Measurements from ENCODE around the gene FGF14.
"Not testable (repeated sequence)": the region's sequence is repeated elsewhere in the genome, so short reads cannot be mapped to it uniquely, and the experiment has no call there.

The FGF14 gene

DNA sequence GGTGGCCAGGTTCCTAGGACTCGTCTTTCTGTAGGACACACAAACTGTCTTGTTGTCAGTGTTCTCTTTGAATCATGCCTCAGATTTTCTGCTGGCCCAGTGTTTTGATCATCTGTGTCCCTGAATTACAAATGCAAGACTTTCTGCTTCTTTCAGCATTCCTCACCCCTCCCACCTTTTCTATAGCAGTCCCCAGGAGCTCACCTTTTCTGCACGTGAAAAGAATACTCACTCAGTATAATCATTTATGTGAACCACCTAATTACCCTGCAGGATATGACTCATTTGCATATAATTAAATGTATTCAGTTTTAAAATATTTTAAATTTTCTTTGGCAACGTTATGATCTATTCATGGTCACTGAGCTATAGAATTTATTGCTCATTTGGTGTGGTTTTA lies 560.1 kb downstream of the FGF14 start:
- no peak overlapping the region for H3K27ac ChIP-seq
- TF ChIP-seq, protein P1, sequence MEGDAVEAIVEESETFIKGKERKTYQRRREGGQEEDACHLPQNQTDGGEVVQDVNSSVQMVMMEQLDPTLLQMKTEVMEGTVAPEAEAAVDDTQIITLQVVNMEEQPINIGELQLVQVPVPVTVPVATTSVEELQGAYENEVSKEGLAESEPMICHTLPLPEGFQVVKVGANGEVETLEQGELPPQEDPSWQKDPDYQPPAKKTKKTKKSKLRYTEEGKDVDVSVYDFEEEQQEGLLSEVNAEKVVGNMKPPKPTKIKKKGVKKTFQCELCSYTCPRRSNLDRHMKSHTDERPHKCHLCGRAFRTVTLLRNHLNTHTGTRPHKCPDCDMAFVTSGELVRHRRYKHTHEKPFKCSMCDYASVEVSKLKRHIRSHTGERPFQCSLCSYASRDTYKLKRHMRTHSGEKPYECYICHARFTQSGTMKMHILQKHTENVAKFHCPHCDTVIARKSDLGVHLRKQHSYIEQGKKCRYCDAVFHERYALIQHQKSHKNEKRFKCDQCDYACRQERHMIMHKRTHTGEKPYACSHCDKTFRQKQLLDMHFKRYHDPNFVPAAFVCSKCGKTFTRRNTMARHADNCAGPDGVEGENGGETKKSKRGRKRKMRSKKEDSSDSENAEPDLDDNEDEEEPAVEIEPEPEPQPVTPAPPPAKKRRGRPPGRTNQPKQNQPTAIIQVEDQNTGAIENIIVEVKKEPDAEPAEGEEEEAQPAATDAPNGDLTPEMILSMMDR (conservative IDR thresholded peaks at IDR 0.05) = no peak
- no peak for TF ChIP-seq ZFX (IDR thresholded peaks at IDR 0.05)

DNA sequence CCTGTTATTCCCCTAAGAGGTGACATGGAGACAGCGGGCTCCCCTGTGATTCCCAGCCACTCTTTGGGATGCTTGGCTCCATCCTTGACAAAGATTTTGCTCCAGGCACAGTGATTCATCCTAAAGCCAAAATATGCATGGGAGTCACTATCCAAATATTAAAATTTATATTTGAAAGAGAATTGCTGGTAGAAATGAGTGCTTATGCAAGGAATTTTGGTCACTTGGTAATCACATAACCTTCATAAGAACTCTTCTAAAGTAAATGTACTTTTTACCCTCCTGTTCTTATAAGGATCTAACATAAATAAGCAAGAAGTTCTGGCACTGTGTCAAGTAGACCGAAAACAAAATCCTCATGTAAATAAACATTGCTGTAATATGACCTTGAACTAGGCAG lies 563.5 kb downstream of the FGF14 start:
- no peak for TF ChIP-seq ZFX (IDR thresholded peaks at IDR 0.05)
- TF ChIP-seq, protein P1 (conservative IDR thresholded peaks at IDR 0.05) = no peak
- H3K27ac ChIP-seq = no peak overlapping the region

DNA sequence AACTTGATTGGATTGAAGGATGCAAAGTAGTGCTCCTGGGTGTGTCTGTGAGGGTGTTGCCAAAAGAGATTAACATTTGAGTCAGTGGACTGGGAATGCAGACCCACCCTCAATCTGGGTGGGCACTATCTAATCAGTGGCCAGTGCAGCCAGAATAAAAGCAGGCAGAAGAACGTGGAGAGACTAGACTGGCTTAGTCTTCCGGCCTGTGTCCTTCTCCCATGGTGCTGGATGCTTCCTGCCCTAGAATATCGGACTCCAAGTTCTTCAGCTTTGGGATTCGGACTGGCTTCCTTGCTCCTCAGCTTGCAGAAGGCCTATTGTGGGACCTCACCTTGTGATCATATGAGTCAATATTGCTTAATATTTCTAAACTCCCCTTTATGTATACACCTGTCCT lies 564.1 kb downstream of the FGF14 start:
- not testable (repeated sequence) for H3K27ac ChIP-seq

DNA sequence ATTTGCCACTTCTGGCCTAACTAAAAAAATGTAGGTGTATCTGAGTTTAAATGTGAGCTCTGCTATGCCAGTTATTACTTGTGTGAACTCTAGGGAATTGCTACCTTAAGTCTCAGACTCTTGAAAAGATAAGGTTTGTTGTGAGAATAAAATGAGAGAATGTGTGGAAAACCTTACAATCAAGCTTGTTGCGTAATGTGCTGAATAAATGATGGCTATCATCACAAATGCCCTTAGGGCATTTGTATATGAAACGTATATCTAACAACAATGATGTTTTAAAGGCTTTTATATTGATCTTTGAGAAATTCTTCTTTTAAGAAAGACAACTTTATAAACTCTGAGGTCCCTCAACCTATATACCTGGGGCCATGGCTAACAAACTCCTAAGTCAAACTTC lies 564.6 kb downstream of the FGF14 start:
- TF ChIP-seq ZFX (IDR thresholded peaks at IDR 0.05) = no peak
- TF ChIP-seq, protein P1 (conservative IDR thresholded peaks at IDR 0.05) = no peak
- no peak overlapping the region for H3K27ac ChIP-seq

DNA sequence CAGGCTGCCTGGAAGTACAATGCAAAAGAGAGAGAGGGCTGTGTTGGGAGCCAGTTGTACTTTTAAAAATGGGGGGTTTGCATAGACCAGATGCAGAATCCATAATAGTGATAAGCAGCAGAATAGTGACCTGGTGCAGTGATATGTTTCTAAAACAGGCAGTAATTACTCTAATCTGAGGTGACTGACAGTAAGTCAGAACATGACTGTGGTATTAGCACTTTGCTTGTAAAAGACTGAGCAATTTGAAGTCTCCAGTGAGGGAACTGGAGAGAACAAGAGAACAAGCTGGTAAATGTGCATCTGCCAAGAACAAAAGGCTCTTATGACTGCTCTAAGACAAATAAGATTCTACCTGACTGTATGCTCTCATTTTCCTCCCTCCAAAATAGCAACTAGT lies 565.9 kb downstream of the FGF14 start:
- no peak for TF ChIP-seq ZFX (IDR thresholded peaks at IDR 0.05)
- TF ChIP-seq, protein P1 (conservative IDR thresholded peaks at IDR 0.05) = no peak
- H3K27ac ChIP-seq = no peak overlapping the region

DNA sequence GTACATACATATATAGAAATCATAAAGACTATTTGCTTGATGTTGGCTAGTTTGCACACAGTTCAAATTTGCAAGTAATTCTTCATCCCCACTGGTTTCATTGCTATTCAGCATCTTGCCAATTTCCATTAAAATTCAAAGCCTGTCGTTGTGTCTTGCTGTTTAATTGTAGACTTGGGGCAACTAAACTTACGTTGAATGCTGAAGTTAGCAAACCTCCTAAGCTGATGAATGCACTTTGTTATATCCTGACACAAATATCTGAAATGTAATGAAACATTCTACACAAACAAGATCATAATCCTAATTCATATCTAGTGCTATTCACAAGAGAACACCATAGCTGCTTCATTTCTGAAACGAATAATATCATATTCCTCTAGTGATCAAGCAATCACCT lies 568.2 kb downstream of the FGF14 start:
- no peak overlapping the region for H3K27ac ChIP-seq
- TF ChIP-seq ZFX (IDR thresholded peaks at IDR 0.05) = no peak
- TF ChIP-seq, protein P1 (conservative IDR thresholded peaks at IDR 0.05) = no peak

DNA sequence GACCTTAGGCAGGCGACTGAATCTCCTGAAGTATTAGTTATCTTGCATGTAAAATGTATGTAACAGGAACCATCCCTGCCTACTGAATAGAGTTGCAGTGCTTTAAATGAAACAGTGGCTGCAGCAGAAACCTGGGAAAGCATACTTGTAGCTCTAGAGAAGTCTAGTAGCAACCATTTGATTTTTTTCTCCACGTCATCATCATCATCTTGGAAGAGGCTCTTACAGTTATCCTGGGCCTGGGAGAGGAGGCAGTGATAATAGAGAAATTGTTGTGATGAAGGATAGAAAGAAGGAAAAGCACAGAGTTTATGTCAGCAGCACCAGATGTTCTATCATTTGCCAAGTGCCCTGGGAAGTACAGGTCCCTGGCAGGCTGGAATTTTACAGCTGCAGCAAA lies 571.8 kb downstream of the FGF14 start:
- TF ChIP-seq ZFX (IDR thresholded peaks at IDR 0.05) = no peak
- TF ChIP-seq, protein P1 (conservative IDR thresholded peaks at IDR 0.05) = no peak
- no peak overlapping the region for H3K27ac ChIP-seq

DNA sequence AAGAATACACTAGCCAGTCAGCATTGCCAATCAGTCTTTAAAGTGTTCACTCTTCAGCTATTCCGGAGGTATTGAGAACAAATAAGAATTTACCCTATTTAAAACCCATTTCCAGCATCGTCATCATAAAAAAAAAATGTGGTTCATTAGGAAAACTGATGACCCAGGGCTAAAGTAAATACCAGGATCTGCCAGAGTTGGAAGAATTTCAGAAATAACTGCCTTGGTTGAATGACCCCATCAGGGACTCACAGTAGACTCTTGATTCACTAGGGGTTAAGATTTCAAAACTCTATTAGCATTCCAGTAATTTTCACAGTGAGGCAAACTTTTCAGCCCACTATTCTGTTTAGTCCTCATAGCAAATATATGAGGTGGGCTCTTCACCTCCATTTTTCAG lies 572.4 kb downstream of the FGF14 start:
- H3K27ac ChIP-seq = no peak overlapping the region
- TF ChIP-seq ZFX (IDR thresholded peaks at IDR 0.05) = no peak
- TF ChIP-seq, protein P1 (conservative IDR thresholded peaks at IDR 0.05) = no peak

Data from C4-2B (cell line).